ENCODE results near the gene SPTBN4.

SPTBN4 gene

DNA sequence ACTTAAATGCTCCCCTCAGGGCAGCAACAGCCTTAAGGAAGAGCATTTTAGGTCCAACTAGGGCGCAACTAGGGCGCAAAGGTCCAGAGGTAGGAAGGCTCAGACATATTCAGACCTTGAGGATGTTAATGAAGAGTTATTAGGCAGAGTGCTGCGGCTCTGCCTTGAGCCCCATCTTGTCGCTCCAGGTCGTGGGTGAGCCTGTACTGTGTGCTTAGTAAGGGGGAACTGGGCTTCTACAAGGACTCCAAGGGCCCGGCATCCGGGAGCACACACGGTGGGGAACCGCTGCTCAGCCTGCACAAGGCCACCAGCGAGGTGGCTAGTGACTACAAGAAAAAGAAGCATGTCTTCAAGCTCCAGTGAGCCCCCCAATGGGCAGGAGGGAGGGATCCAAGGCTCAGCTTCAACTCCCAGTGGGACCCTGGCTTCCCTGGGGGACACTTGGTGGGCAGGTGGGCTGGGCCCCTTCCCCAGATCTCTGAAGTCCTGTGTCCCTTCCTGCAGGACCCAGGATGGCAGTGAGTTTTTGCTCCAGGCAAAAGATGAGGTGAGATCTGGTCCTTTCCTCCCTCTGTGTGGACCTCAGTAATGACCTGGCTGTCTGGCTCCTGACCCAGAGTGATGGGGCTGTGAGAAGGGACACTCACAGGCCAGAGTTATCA lies 105.2 kb downstream of the SPTBN4 start:
- H3K4me3 ChIP-seq (ENCODE audit: low read length, poor library complexity, severe bottlenecking): no peak overlapping the region
- H3K9me2 ChIP-seq (replicated peaks; ENCODE audit: low read depth, low read length): no peaks in the 10 kb centered on the region
- H3K79me2 ChIP-seq (ENCODE audit: insufficient read depth, low read length): peaks cover 3% of the 10 kb centered on the region
- TF ChIP-seq, protein P1, sequence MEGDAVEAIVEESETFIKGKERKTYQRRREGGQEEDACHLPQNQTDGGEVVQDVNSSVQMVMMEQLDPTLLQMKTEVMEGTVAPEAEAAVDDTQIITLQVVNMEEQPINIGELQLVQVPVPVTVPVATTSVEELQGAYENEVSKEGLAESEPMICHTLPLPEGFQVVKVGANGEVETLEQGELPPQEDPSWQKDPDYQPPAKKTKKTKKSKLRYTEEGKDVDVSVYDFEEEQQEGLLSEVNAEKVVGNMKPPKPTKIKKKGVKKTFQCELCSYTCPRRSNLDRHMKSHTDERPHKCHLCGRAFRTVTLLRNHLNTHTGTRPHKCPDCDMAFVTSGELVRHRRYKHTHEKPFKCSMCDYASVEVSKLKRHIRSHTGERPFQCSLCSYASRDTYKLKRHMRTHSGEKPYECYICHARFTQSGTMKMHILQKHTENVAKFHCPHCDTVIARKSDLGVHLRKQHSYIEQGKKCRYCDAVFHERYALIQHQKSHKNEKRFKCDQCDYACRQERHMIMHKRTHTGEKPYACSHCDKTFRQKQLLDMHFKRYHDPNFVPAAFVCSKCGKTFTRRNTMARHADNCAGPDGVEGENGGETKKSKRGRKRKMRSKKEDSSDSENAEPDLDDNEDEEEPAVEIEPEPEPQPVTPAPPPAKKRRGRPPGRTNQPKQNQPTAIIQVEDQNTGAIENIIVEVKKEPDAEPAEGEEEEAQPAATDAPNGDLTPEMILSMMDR (conservative IDR thresholded peaks at IDR 0.05; ENCODE audit: low read length): no peak
- TF ChIP-seq EZH2phosphoT487 (IDR thresholded peaks at IDR 0.05; ENCODE audit: borderline replicate concordance): no peak
- H3K36me3 ChIP-seq (ENCODE audit: insufficient read depth, low read length): no peaks in the 10 kb centered on the region
- H3K4me2 ChIP-seq (ENCODE audit: low read depth, low read length, poor library complexity, severe bottlenecking): no peak overlapping the region
- H2AFZ ChIP-seq (ENCODE audit: low read length): no peak overlapping the region
- no peak overlapping the region for H3K9ac ChIP-seq (ENCODE audit: low read depth, low read length, poor library complexity, severe bottlenecking)
- H3K4me1 ChIP-seq (ENCODE audit: insufficient read depth, low read length, poor library complexity, severe bottlenecking): peaks cover 9% of the 10 kb centered on the region
- H4K20me1 ChIP-seq (ENCODE audit: insufficient read depth, low read length, poor library complexity, severe bottlenecking): no peaks in the 10 kb centered on the region
- H3K27me3 ChIP-seq (ENCODE audit: insufficient read depth, low read length, poor library complexity, severe bottlenecking): no peaks in the 10 kb centered on the region
- no peaks in the 10 kb centered on the region for H3K9me3 ChIP-seq (ENCODE audit: insufficient read depth, low read depth, low read length)
- no peaks in the 10 kb centered on the region for H3F3A ChIP-seq (ENCODE audit: low read depth)

DNA sequence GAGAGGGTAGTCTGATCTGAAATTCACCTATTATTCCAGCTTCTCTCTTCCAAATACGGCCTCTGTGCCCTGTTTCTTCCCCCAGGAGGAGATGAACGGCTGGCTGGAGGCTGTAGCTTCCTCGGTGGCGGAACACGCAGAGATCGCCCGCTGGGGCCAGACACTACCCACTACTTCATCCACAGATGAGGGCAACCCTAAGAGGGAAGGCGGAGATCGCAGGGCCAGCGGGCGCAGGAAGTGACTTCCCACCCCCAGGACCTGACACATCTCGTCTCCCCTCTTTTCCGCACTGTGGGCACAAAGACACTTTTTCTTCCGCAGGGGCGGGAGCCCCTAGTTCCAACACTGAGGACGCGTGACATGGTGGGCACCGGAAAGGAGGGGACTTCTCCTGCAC lies 108.5 kb downstream of the SPTBN4 start:
- TF ChIP-seq EZH2phosphoT487 (IDR thresholded peaks at IDR 0.05; ENCODE audit: borderline replicate concordance): no peak
- TF ChIP-seq, protein P1 (conservative IDR thresholded peaks at IDR 0.05; ENCODE audit: low read length): no peak
- no peak overlapping the region for H3K4me2 ChIP-seq (ENCODE audit: low read depth, low read length, poor library complexity, severe bottlenecking)

DNA sequence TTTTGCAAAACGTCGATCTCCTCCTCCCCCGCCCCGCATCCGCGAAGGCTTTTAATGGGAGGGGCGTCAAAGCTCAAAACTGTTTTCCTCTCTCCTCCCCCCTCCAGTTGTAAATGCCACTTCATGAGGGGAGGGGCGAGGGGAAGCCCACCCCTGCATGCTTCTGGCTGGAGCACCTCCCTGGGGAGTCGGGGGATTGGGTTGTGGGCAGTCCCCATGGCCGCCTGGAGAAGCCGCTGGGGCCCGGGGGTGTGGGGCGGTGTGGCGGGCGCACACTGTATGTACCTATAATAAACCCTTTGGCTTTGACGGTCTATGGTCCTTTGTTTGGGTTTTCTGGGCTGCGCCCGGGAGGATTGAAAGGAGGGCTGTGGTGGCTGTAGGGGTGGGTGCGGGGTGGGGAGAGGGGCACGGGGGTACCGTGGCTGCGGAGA lies 109.4 kb downstream of the SPTBN4 start:
- TF ChIP-seq EZH2phosphoT487 (IDR thresholded peaks at IDR 0.05; ENCODE audit: borderline replicate concordance): no peak
- TF ChIP-seq, protein P1 (conservative IDR thresholded peaks at IDR 0.05; ENCODE audit: low read length): no peak
- Histone ChIP-seq H3K36me3 (ENCODE audit: insufficient read depth, low read length) (peaks cover 10% of the 10 kb centered on the region; the same call in 1 of the 2 replicates), H3K9ac (ENCODE audit: low read depth, low read length, poor library complexity, severe bottlenecking) (no peak overlapping the region), H3K9me2 (replicated peaks; ENCODE audit: low read depth, low read length) (no peaks in the 10 kb centered on the region), H3K27me3 (ENCODE audit: insufficient read depth, low read length, poor library complexity, severe bottlenecking) (no peaks in the 10 kb centered on the region), H2AFZ (ENCODE audit: low read length) (peak overlapping the region; percentile 88; the same call in 1 of the 2 replicates), H3K4me2 (ENCODE audit: low read depth, low read length, poor library complexity, severe bottlenecking) (peak overlapping the region; percentile 37), H3K9me3 (ENCODE audit: insufficient read depth, low read depth, low read length) (no peaks in the 10 kb centered on the region), H3K4me3 (ENCODE audit: low read length, poor library complexity, severe bottlenecking) (peak overlapping the region; percentile 94), H4K20me1 (ENCODE audit: insufficient read depth, low read length, poor library complexity, severe bottlenecking) (peaks cover 3% of the 10 kb centered on the region), H3F3A (ENCODE audit: low read depth) (no peaks in the 10 kb centered on the region), H3K79me2 (ENCODE audit: insufficient read depth, low read length) (peaks cover 17% of the 10 kb centered on the region), H3K4me1 (ENCODE audit: insufficient read depth, low read length, poor library complexity, severe bottlenecking) (peaks cover 19% of the 10 kb centered on the region)

More for the DNA sequence above, 108.5 kb downstream of the SPTBN4 start:
- H2AFZ ChIP-seq (ENCODE audit: low read length): no peak overlapping the region
- H3K36me3 ChIP-seq (ENCODE audit: insufficient read depth, low read length): peaks cover 4% of the 10 kb centered on the region; the same call in 1 of the 2 replicates
- no peaks in the 10 kb centered on the region for H3K9me3 ChIP-seq (ENCODE audit: insufficient read depth, low read depth, low read length)
- H3K79me2 ChIP-seq (ENCODE audit: insufficient read depth, low read length): peaks cover 17% of the 10 kb centered on the region
- no peak overlapping the region for H3K9ac ChIP-seq (ENCODE audit: low read depth, low read length, poor library complexity, severe bottlenecking)
- no peaks in the 10 kb centered on the region for H3K9me2 ChIP-seq (replicated peaks; ENCODE audit: low read depth, low read length)
- no peaks in the 10 kb centered on the region for H3F3A ChIP-seq (ENCODE audit: low read depth)
- H4K20me1 ChIP-seq (ENCODE audit: insufficient read depth, low read length, poor library complexity, severe bottlenecking): peaks cover 3% of the 10 kb centered on the region
- no peaks in the 10 kb centered on the region for H3K27me3 ChIP-seq (ENCODE audit: insufficient read depth, low read length, poor library complexity, severe bottlenecking)
- no peak overlapping the region for H3K4me3 ChIP-seq (ENCODE audit: low read length, poor library complexity, severe bottlenecking)
- H3K4me1 ChIP-seq (ENCODE audit: insufficient read depth, low read length, poor library complexity, severe bottlenecking): peaks cover 22% of the 10 kb centered on the region

Data from Loucy (cell line).